ENCODE data around the gene IGFN1. TPM values are rescaled to one million over a fixed set of nuclear protein-coding genes. Genes with fewer than 3 reads are reported as not detected.

The IGFN1 gene
- total and polyA plus RNA-seq, 2 of the 4 experiments (the other 2 are of a cell fraction) = 0.05 TPM; not detected in 1

Other genes with a start within 250 kb of the IGFN1 start
- 0.36 and 0.56 TPM in 2 replicates for gene KIF21B, start 167.1 kb upstream of the IGFN1 start, total RNA-seq (2012; rRNA removed)
- gene KIF21B, start 167.1 kb upstream of the IGFN1 start, polyA plus RNA-seq (2012; rRNA removed) = 0.55 and 0.60 TPM in 2 replicates
- gene CACNA1S, start 78.4 kb upstream of the IGFN1 start, total RNA-seq (2012; rRNA removed) = not detected in 2 replicates
- gene CACNA1S, start 78.4 kb upstream of the IGFN1 start, polyA plus RNA-seq (2012; rRNA removed) = not detected in 2 replicates
- not detected in 2 replicates for gene ASCL5, start 63.6 kb upstream of the IGFN1 start, total RNA-seq (2012; rRNA removed)
- not detected in 2 replicates for gene ASCL5, start 63.6 kb upstream of the IGFN1 start, polyA plus RNA-seq (2012; rRNA removed)
- 62.8 and 76.7 TPM in 2 replicates for gene TMEM9, start 36.4 kb upstream of the IGFN1 start, total RNA-seq (2012; rRNA removed)
- gene TMEM9, start 36.4 kb upstream of the IGFN1 start, polyA plus RNA-seq (2012; rRNA removed) = 97.0 and 107 TPM in 2 replicates
- gene PKP1, start 92.7 kb downstream of the IGFN1 start, total RNA-seq (2012; rRNA removed) = under 0.01 and 0.18 TPM in 2 replicates
- 0.16 and 0.36 TPM in 2 replicates for gene PKP1, start 92.7 kb downstream of the IGFN1 start, polyA plus RNA-seq (2012; rRNA removed)
- 0.18 and 0.56 TPM in 2 replicates for gene TNNT2, start 186.9 kb downstream of the IGFN1 start, total RNA-seq (2012; rRNA removed)
- gene TNNT2, start 186.9 kb downstream of the IGFN1 start, polyA plus RNA-seq (2012; rRNA removed) = 1.2 TPM in 2 replicates
- under 0.01 TPM in 1 of 2 replicates, not detected in the other for gene LAD1, start 208.5 kb downstream of the IGFN1 start, total RNA-seq (2012; rRNA removed)
- gene LAD1, start 208.5 kb downstream of the IGFN1 start, polyA plus RNA-seq (2012; rRNA removed) = 0.07 and 0.09 TPM in 2 replicates
- not detected in 2 replicates for gene TNNI1, start 230.9 kb downstream of the IGFN1 start, total RNA-seq (2012; rRNA removed)
- not detected in 2 replicates for gene TNNI1, start 230.9 kb downstream of the IGFN1 start, polyA plus RNA-seq (2012; rRNA removed)